Activated CD8-positive, alpha-beta memory T cell treated with anti-CD3 and anti-CD28 coated beads for 1 hour (primary cell): ENCODE data around the gene VMP1.

Experiments
- DNase-seq, 2 donors: peaks; one replicate each; pipeline ENCODE4 v3.0.0-alpha.2; 2020; ENCODE audit warnings: low read depth in 1 of 2; ENCODE audit errors: extremely low read depth in 1 of 2

VMP1 gene

GRCh38 chr17:59707149-59707970 is at the start of gene VMP1, which contains the start of gene PTRH2:
Gene VMP1, plus strand, starts transcription at chr17:59707654. Its CDS starts 23,793 bp downstream, at chr17:59731447.
Gene PTRH2, minus strand, starts transcription at chr17:59707430. Its CDS starts 9,452 bp downstream, at chr17:59697978.
- peak; percentile 76 to 84 for DNase-seq

- DNase-seq, result no peak
Observed at GRCh38 chr17:59666235-59666634, 41.2 kb upstream of the VMP1 start.

GRCh38 chr17:59668816-59669215 is 38.6 kb upstream of the VMP1 start:
- DNase-seq, result no peak

- DNase-seq, result no peak
Observed at GRCh38 chr17:59669411-59669810, 38.0 kb upstream of the VMP1 start.

GRCh38 chr17:59669944-59670343 is 37.5 kb upstream of the VMP1 start:
- no peak for DNase-seq

GRCh38 chr17:59671386-59671785 is 36.1 kb upstream of the VMP1 start:
- DNase-seq, result no peak

GRCh38 chr17:59675231-59675630 is 32.2 kb upstream of the VMP1 start:
- no peak for DNase-seq

GRCh38 chr17:59676716-59677115 is 30.7 kb upstream of the VMP1 start:
- no peak for DNase-seq

- no peak for DNase-seq
Observed at GRCh38 chr17:59678918-59679317, 28.5 kb upstream of the VMP1 start.

- no peak for DNase-seq
Observed at GRCh38 chr17:59680314-59680713, 27.1 kb upstream of the VMP1 start.

- DNase-seq, result no peak
Observed at GRCh38 chr17:59683283-59683682, 24.2 kb upstream of the VMP1 start.

- DNase-seq, result no peak
Observed at GRCh38 chr17:59684967-59685366, 22.5 kb upstream of the VMP1 start.

- no peak for DNase-seq
Observed at GRCh38 chr17:59688008-59688407, 19.4 kb upstream of the VMP1 start.

- no peak for DNase-seq
Observed at GRCh38 chr17:59688496-59688895, 19.0 kb upstream of the VMP1 start.

- no peak for DNase-seq
Observed at GRCh38 chr17:59693582-59693981, 13.9 kb upstream of the VMP1 start.

GRCh38 chr17:59694344-59694743 is 13.1 kb upstream of the VMP1 start:
- DNase-seq, result no peak

GRCh38 chr17:59695945-59696681 is 11.3 kb upstream of the VMP1 start:
- no peak for DNase-seq

GRCh38 chr17:59696682-59697277 is 10.7 kb upstream of the VMP1 start:
- DNase-seq, result no peak

- no peak for DNase-seq
Observed at GRCh38 chr17:59698143-59698542, 9.3 kb upstream of the VMP1 start.

GRCh38 chr17:59699218-59699617 is 8.2 kb upstream of the VMP1 start:
- DNase-seq, result no peak

- no peak for DNase-seq
Observed at GRCh38 chr17:59699786-59700185, 7.7 kb upstream of the VMP1 start.

- no peak for DNase-seq
Observed at GRCh38 chr17:59702304-59702703, 5.2 kb upstream of the VMP1 start.
